DOHH2 (cell line): ENCODE data around the gene SLC39A1.

Experiments
- EZH2phosphoT487 ChIP-seq: fragments of 200-600 bp; sonication (generic); IDR thresholded peaks from 2 replicates; pipeline ENCODE4 v1.6.1; 2017; ENCODE audit warnings: borderline replicate concordance, mild to moderate bottlenecking, antibody characterized with exemption, low read length, moderate library complexity, mixed read lengths
- TF ChIP-seq, protein P1 (sequence below): fragments of 200-600 bp; sonication (generic); IDR thresholded peaks from one replicate; pipeline ENCODE4 v1.5.1; 2014; ENCODE audit warnings: antibody characterized with exemption, mild to moderate bottlenecking, low read depth, low read length; ENCODE audit not compliant: poor library complexity, severe bottlenecking

DNA sequence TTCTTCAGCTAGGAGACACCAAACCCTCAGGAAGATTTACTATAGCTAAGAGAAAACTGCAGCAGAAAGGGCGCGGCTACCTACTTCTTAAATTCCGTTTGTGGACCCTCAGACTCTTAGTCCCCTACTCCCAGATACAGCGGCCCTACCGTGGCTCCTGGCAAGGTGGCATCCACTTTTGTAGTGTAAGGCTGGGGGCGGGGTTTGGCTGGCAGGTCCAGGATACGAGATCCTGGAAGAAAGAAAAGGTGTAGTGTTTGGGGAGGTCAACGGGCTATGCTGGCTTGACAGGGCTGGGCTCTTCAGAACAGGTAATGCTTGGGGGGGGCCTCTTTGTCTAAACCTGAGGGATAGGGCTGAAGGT, 4.6 kb upstream of the SLC39A1 start:
- TF ChIP-seq, protein P1, sequence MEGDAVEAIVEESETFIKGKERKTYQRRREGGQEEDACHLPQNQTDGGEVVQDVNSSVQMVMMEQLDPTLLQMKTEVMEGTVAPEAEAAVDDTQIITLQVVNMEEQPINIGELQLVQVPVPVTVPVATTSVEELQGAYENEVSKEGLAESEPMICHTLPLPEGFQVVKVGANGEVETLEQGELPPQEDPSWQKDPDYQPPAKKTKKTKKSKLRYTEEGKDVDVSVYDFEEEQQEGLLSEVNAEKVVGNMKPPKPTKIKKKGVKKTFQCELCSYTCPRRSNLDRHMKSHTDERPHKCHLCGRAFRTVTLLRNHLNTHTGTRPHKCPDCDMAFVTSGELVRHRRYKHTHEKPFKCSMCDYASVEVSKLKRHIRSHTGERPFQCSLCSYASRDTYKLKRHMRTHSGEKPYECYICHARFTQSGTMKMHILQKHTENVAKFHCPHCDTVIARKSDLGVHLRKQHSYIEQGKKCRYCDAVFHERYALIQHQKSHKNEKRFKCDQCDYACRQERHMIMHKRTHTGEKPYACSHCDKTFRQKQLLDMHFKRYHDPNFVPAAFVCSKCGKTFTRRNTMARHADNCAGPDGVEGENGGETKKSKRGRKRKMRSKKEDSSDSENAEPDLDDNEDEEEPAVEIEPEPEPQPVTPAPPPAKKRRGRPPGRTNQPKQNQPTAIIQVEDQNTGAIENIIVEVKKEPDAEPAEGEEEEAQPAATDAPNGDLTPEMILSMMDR = peak; percentile 7
- TF ChIP-seq EZH2phosphoT487 = no peak
